HepG2 (cell line): ENCODE measurements around the gene PIK3CB. TPM values are rescaled to one million over a fixed set of nuclear protein-coding genes. Genes with fewer than 3 reads are reported as not detected.

ENCODE experiments used
- ATAC-seq: fragments of 200-7000 bp; cut with Tn5 transposase; 3 replicates; pipeline ENCODE4 v1.9.1; 2020; ENCODE audit warnings: mild to moderate bottlenecking, moderate library complexity
- BruUV-seq: library from RNA; stranded (reverse); fragments of 400-500 nt; replicated peaks from 2 replicates; lab custom pipeline; 2021; lab: Mats Ljungman, UMichigan
- CTCF ChIA-PET: fragments of 300-600 bp; formaldehyde crosslinking; extraction: SDS; loops from one replicate; lab custom pipeline; 2021; ENCODE audit warnings: low total read pairs, inconsistent platforms, low intra/inter-chr PET ratio; lab: Yijun Ruan, JAX
- POLR2A ChIA-PET: fragments of 350-600 bp; sonication (Branson Sonifier 250); formaldehyde crosslinking; loops from one replicate; lab custom pipeline; 2020; ENCODE audit warnings: antibody characterized with exemption, inconsistent platforms; lab: Yijun Ruan, JAX
- DNase-seq: peaks from one replicate; pipeline ENCODE4 v3.0.0-alpha.2; 2015; ENCODE audit warnings: low spot score
- FAIRE-seq: peaks from 3 replicates; lab custom pipeline; 2011; peaks lifted over from hg19 to GRCh38; lab: Jason Lieb, UNC
- H2AFZ ChIP-seq: one replicate; pipeline ENCODE4 v1.6.1; 2011; ENCODE audit warnings: low read length, inconsistent platforms
- H3K27ac ChIP-seq: fragments of 300-600 bp; 3 replicates; pipeline ENCODE4 v1.8.0; 2011; ENCODE audit warnings: mixed run types, mild to moderate bottlenecking, mixed read lengths, low read length, inconsistent platforms; ENCODE audit not compliant: insufficient read depth; ENCODE audit errors: extremely low read length
- H3K27me3 ChIP-seq, 2 experiments: fragments of 200-600 bp in 1 of 2; 2 replicates in 1 of 2; 3 replicates in 1 of 2; pipeline versions ENCODE4 v1.6.0 to v1.8.0; 2011; ENCODE audit warnings: low read length in 2 of 2, mild to moderate bottlenecking in 2 of 2, moderate library complexity in 2 of 2, inconsistent platforms in 1 of 2; ENCODE audit not compliant: insufficient read depth in 2 of 2, control insufficient read depth in 1 of 2
- H3K36me3 ChIP-seq, 2 experiments: fragments of 200-600 bp in 1 of 2; replicated peaks in 1 of 2; 2 replicates in 1 of 2; 3 replicates in 1 of 2; pipeline versions ENCODE4 v1.5.1 to v1.8.0; 2011; ENCODE audit warnings: low read length in 2 of 2, inconsistent platforms in 1 of 2; ENCODE audit not compliant: insufficient read depth in 2 of 2, control insufficient read depth in 1 of 2
- H3K4me1 ChIP-seq: 2 replicates; pipeline ENCODE4 v1.5.1; 2012; ENCODE audit warnings: low read length, inconsistent platforms; ENCODE audit not compliant: insufficient read depth
- H3K4me2 ChIP-seq: 2 replicates; pipeline ENCODE4 v1.6.0; 2011; ENCODE audit warnings: low read depth, low read length, inconsistent platforms
- H3K4me3 ChIP-seq, 3 experiments: fragments of 200-600 bp in 1 of 3; sonication (generic), shearing (Covaris generic) in 1 of 3; replicated peaks in 1 of 3; 2 replicates each; pipeline ENCODE4 v1.5.1; 2011 to 2016; ENCODE audit warnings: low read length in 3 of 3, inconsistent platforms in 2 of 3, low read depth in 2 of 3, mild to moderate bottlenecking in 2 of 3, control low read depth in 1 of 3, mixed read lengths in 1 of 3; ENCODE audit not compliant: insufficient read depth in 1 of 3
- H3K79me2 ChIP-seq: one replicate; pipeline ENCODE4 v1.6.1; 2011; ENCODE audit warnings: low read length, inconsistent platforms; ENCODE audit not compliant: insufficient read depth
- H3K9ac ChIP-seq: 2 replicates; pipeline ENCODE4 v1.6.0; 2011; ENCODE audit warnings: mild to moderate bottlenecking, low read depth, low read length, inconsistent platforms; ENCODE audit not compliant: insufficient read depth
- H3K9me3 ChIP-seq: 2 replicates; pipeline ENCODE4 v1.5.1; 2012; ENCODE audit warnings: mild to moderate bottlenecking, low read length
- H4K20me1 ChIP-seq: 2 replicates; pipeline ENCODE4 v1.6.0; 2011; ENCODE audit warnings: inconsistent platforms, mild to moderate bottlenecking, low read length, moderate library complexity; ENCODE audit not compliant: insufficient read depth
- ARID2 ChIP-seq: sonication (generic); formaldehyde crosslinking; IDR thresholded peaks from 2 replicates; pipeline ENCODE4 v1.8.1; 2022; ENCODE audit warnings: mild to moderate bottlenecking, missing genetic modification reagents, borderline replicate concordance
- CCDC6 ChIP-seq: sonication (generic); formaldehyde crosslinking; IDR thresholded peaks from 2 replicates; pipeline ENCODE4 v1.8.1; 2022; ENCODE audit warnings: mild to moderate bottlenecking, missing genetic modification reagents, moderate library complexity
- MIXL1 ChIP-seq: IDR thresholded peaks from 2 replicates; pipeline ENCODE4 v1.6.1; 2016
- RFX1 ChIP-seq: fragments of 450-650 bp; IDR thresholded peaks from 2 replicates; pipeline ENCODE4 v1.6.1; 2017
- SNAPC2 ChIP-seq: sonication (generic); formaldehyde crosslinking; IDR thresholded peaks from 2 replicates; pipeline ENCODE4 v1.8.1; 2022; ENCODE audit warnings: mild to moderate bottlenecking, missing genetic modification reagents
- SOX5 ChIP-seq: IDR thresholded peaks from 2 replicates; pipeline ENCODE4 v1.6.1; 2016; ENCODE audit warnings: borderline replicate concordance
- TGIF2 ChIP-seq: IDR thresholded peaks from 2 replicates; pipeline ENCODE4 v1.6.1; 2016; ENCODE audit warnings: control low read depth, missing compliant biosample characterization
- ZBTB46 ChIP-seq: sonication (generic); formaldehyde crosslinking; IDR thresholded peaks from 2 replicates; pipeline ENCODE4 v1.4.0; 2020; ENCODE audit warnings: mild to moderate bottlenecking, missing genetic modification reagents, borderline replicate concordance
- ZBTB8A ChIP-seq: sonication (generic); formaldehyde crosslinking; IDR thresholded peaks from 2 replicates; pipeline ENCODE4 v1.4.0; 2020; ENCODE audit warnings: mild to moderate bottlenecking, low read depth, missing genetic modification reagents, borderline replicate concordance
- ZC3H4 ChIP-seq: sonication (generic); formaldehyde crosslinking; IDR thresholded peaks from 2 replicates; pipeline ENCODE4 v1.4.0; 2020; ENCODE audit warnings: missing genetic modification reagents, borderline replicate concordance
- ZNF292 ChIP-seq: sonication (generic); formaldehyde crosslinking; IDR thresholded peaks from 2 replicates; pipeline ENCODE4 v1.8.1; 2022; ENCODE audit warnings: mild to moderate bottlenecking, low read depth, missing genetic modification reagents, borderline replicate concordance
- ZNF564 ChIP-seq: sonication (generic); formaldehyde crosslinking; IDR thresholded peaks from 2 replicates; pipeline ENCODE4 v1.8.1; 2023; ENCODE audit warnings: mild to moderate bottlenecking, missing genetic modification reagents
- ZNF713 ChIP-seq: sonication (generic); formaldehyde crosslinking; IDR thresholded peaks from 2 replicates; pipeline ENCODE4 v1.4.0; 2020; ENCODE audit warnings: mild to moderate bottlenecking, missing genetic modification reagents
- WGBS: methylation state at CpG from one replicate; pipeline ENCODE4 v1.1.6; 2017; ENCODE audit warnings: low lambda C conversion rate; 5-methylcytosine and 5-hydroxymethylcytosine counted together
- in situ Hi-C: cut with HindIII; loops from 2 replicates; pipeline ENCODE4 v1.10.0; 2017; ENCODE audit warnings: low pct_unique_long_range_greater_than_20kb; ENCODE audit not compliant: extremely low pct_ligation_motif_present
- intact Hi-C: fragments of 100-400 bp; cut with micrococcal nuclease; formaldehyde crosslinking; loops from one replicate; pipeline ENCODE4 v1.10.0; 2022; ENCODE audit not compliant: unreplicated experiment
- polyA plus RNA-seq, 8 experiments: library from polyadenylated mRNA; depleted of rRNA in 3 of 8; stranded (reverse) in 7 of 8; unstranded in 1 of 8; fragments of >200 nt; fragmentation: Illumina TruSeq in 4 of 8; extraction: Trizol in 4 of 8; gene quantifications; 2 replicates each; pipeline versions ENCODE4 v1.2.1 to v1.2.3, GENCODE V29; 2011 to 2016; ENCODE audit warnings: low read depth in 4 of 8, missing spikeins in 1 of 8, mixed read lengths in 1 of 8; ENCODE audit not compliant: insufficient read depth in 1 of 8
- total RNA-seq, 5 experiments: library from RNA; depleted of rRNA; stranded (reverse); fragments of >200 nt; fragmentation: Illumina TruSeq; extraction: Trizol; gene quantifications; 2 replicates each; pipeline ENCODE4 v1.2.3, GENCODE V29; 2016; ENCODE audit warnings: low read depth in 1 of 5
- TF ChIP-seq, protein P1 (sequence below): IDR thresholded peaks from 2 replicates; pipeline ENCODE4 v1.6.1; 2016; ENCODE audit warnings: low read depth, missing genetic modification reagents, missing compliant biosample characterization
- TF ChIP-seq, protein P2 (sequence below): IDR thresholded peaks from 2 replicates; pipeline ENCODE4 v1.6.1; 2012; ENCODE audit warnings: inconsistent platforms
- TF ChIP-seq, protein P3 (sequence below): sonication (generic); formaldehyde crosslinking; IDR thresholded peaks from 2 replicates; pipeline ENCODE4 v1.8.1; 2023; ENCODE audit warnings: mild to moderate bottlenecking, moderate library complexity, missing genetic modification reagents

PIK3CB gene
- total and polyA plus RNA-seq, 2 of the 13 experiments (the other 11 are each of a cell fraction or from before 2014, with no cell fraction given): 6.6 to 18.7 TPM

GRCh38 chr3:138642226-138642926, 192.4 kb downstream of the PIK3CB start:
- intact Hi-C loops: no loop called here
- Histone ChIP-seq H2AFZ (no peak overlapping the region), H3K9me3 (peaks cover 16% of the 10 kb centered on the region; the same call in 1 of the 2 replicates), H3K4me3 (no peak overlapping the region), H3K27me3 (no peaks in the 10 kb centered on the region), H3K4me2 (no peak overlapping the region), H3K27ac (no peak overlapping the region), H4K20me1 (no peaks in the 10 kb centered on the region), H3K36me3 (no peaks in the 10 kb centered on the region), H3K9ac (no peak overlapping the region), H3K4me1 (no peaks in the 10 kb centered on the region), H3K79me2 (no peaks in the 10 kb centered on the region)
- DNase-seq (no peak), ATAC-seq (no peak), FAIRE-seq (no peak)
- ChIA-PET POLR2A (no interaction called here), CTCF (no interaction called here)
- BruUV-seq: no TSS peak
- in situ Hi-C loops: no loop called here
- WGBS: 46% methylated on average over 4 of the region's 4 CpGs
- no peak for TF ChIP-seq ZBTB46 (CRISPR knock-in tag)
- TF ChIP-seq ZC3H4 (CRISPR knock-in tag): no peak
- TF ChIP-seq SNAPC2: no peak
- no peak for TF ChIP-seq MIXL1
- TF ChIP-seq, protein P1, sequence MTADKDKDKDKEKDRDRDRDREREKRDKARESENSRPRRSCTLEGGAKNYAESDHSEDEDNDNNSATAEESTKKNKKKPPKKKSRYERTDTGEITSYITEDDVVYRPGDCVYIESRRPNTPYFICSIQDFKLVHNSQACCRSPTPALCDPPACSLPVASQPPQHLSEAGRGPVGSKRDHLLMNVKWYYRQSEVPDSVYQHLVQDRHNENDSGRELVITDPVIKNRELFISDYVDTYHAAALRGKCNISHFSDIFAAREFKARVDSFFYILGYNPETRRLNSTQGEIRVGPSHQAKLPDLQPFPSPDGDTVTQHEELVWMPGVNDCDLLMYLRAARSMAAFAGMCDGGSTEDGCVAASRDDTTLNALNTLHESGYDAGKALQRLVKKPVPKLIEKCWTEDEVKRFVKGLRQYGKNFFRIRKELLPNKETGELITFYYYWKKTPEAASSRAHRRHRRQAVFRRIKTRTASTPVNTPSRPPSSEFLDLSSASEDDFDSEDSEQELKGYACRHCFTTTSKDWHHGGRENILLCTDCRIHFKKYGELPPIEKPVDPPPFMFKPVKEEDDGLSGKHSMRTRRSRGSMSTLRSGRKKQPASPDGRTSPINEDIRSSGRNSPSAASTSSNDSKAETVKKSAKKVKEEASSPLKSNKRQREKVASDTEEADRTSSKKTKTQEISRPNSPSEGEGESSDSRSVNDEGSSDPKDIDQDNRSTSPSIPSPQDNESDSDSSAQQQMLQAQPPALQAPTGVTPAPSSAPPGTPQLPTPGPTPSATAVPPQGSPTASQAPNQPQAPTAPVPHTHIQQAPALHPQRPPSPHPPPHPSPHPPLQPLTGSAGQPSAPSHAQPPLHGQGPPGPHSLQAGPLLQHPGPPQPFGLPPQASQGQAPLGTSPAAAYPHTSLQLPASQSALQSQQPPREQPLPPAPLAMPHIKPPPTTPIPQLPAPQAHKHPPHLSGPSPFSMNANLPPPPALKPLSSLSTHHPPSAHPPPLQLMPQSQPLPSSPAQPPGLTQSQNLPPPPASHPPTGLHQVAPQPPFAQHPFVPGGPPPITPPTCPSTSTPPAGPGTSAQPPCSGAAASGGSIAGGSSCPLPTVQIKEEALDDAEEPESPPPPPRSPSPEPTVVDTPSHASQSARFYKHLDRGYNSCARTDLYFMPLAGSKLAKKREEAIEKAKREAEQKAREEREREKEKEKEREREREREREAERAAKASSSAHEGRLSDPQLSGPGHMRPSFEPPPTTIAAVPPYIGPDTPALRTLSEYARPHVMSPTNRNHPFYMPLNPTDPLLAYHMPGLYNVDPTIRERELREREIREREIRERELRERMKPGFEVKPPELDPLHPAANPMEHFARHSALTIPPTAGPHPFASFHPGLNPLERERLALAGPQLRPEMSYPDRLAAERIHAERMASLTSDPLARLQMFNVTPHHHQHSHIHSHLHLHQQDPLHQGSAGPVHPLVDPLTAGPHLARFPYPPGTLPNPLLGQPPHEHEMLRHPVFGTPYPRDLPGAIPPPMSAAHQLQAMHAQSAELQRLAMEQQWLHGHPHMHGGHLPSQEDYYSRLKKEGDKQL (CRISPR knock-in tag): no peak
- no peak for TF ChIP-seq CCDC6 (CRISPR knock-in tag)
- TF ChIP-seq ZNF292 (CRISPR knock-in tag): no peak
- TF ChIP-seq, protein P2, sequence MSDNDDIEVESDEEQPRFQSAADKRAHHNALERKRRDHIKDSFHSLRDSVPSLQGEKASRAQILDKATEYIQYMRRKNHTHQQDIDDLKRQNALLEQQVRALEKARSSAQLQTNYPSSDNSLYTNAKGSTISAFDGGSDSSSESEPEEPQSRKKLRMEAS: no peak
- no peak for TF ChIP-seq ZBTB8A
- TF ChIP-seq RFX1: no peak
- TF ChIP-seq, protein P3, sequence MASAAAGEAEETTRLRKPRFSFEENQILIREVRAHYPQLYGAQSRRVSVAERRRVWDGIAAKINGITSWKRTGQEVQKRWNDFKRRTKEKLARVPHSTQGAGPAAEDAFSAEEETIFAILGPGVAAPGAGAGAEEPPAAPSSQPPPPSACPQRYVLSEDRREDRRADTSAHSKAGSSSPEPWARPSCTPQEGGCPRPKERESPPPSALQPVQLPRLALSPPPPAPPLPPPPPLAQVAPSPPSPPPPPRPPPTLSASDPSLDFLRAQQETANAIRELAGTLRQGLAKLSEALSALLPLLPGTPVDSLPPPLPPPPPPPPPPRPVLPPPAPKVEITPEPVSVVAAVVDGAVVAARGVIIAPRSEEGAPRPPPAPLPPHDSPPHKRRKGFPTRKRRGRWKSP (CRISPR knock-in tag): no peak
- TF ChIP-seq ZNF564: no peak
- TF ChIP-seq ARID2: no peak
- no peak for TF ChIP-seq ZNF713 (CRISPR knock-in tag)
- no peak for TF ChIP-seq SOX5 (CRISPR knock-in tag)
- TF ChIP-seq TGIF2 (CRISPR knock-in tag): no peak
